NCI-H345 (cell line): Measurements from ENCODE around the gene IPO7.
"Not testable (repeated sequence)": the region's sequence is repeated elsewhere in the genome, so short reads cannot be mapped to it uniquely, and the experiment has no call there.

Experiments
- DNase-seq: peaks from one replicate; lab custom pipeline; 2025; lab: John Stamatoyannopoulos, UW

The IPO7 gene

GRCh38 chr11:9399466-9399865 lies 15.0 kb downstream of the IPO7 start:
- DNase-seq = no peak

GRCh38 chr11:9401884-9402283 lies 17.4 kb downstream of the IPO7 start:
- DNase-seq = not testable (repeated sequence)

GRCh38 chr11:9428706-9429105 lies 44.3 kb downstream of the IPO7 start:
- no peak for DNase-seq

- no peak for DNase-seq
Measured at GRCh38 chr11:9438611-9439010, 54.2 kb downstream of the IPO7 start.

- no peak for DNase-seq
Measured at GRCh38 chr11:9446230-9446629, 61.8 kb downstream of the IPO7 start.

- DNase-seq = no peak
Measured at GRCh38 chr11:9448576-9449352, 64.3 kb downstream of the IPO7 start.

GRCh38 chr11:9452023-9452422 lies 67.6 kb downstream of the IPO7 start:
- not testable (repeated sequence) for DNase-seq

- DNase-seq = no peak
Measured at GRCh38 chr11:9455722-9456121, 71.3 kb downstream of the IPO7 start.

- peak; percentile 51 for DNase-seq
Measured at GRCh38 chr11:9459667-9460321, 75.3 kb downstream of the IPO7 start.

- peak; percentile 100 for DNase-seq
Measured at GRCh38 chr11:9460322-9461062, 76.0 kb downstream of the IPO7 start, which contains the start of gene ZNF143. Gene ZNF143, plus strand, starts transcription at chr11:9461012. Its CDS starts 10,297 bp downstream, at chr11:9471309.

- DNase-seq = peak; percentile 89
Measured at GRCh38 chr11:9461063-9461759, 76.8 kb downstream of the IPO7 start.

GRCh38 chr11:9461760-9462134 lies 77.3 kb downstream of the IPO7 start:
- DNase-seq = no peak

- no peak for DNase-seq
Measured at GRCh38 chr11:9462172-9462799, 77.8 kb downstream of the IPO7 start.

- DNase-seq = no peak
Measured at GRCh38 chr11:9462806-9463537, 78.5 kb downstream of the IPO7 start.

- no peak for DNase-seq
Measured at GRCh38 chr11:9470765-9471164, 86.3 kb downstream of the IPO7 start.

- no peak for DNase-seq
Measured at GRCh38 chr11:9473408-9473807, 89.0 kb downstream of the IPO7 start.

GRCh38 chr11:9479899-9480298 lies 95.4 kb downstream of the IPO7 start:
- DNase-seq = no peak

GRCh38 chr11:9489080-9489765 lies 104.8 kb downstream of the IPO7 start:
- no peak for DNase-seq

- DNase-seq = no peak
Measured at GRCh38 chr11:9490376-9490775, 105.9 kb downstream of the IPO7 start.

- DNase-seq = no peak
Measured at GRCh38 chr11:9493492-9493891, 109.0 kb downstream of the IPO7 start.
